ENCODE data around the gene CSF2. TPM values are rescaled to one million over a fixed set of nuclear protein-coding genes. Genes with fewer than 3 reads are reported as not detected.

Gene CSF2
- total and polyA plus RNA-seq, 2 of the 4 experiments (the other 2 are of a cell fraction) = 0.31 TPM; not detected in 1

GRCh38 chr5:132083071-132083678, 9.6 kb downstream of the CSF2 start:
- Histone ChIP-seq H4K5ac (ENCODE audit: low read depth, low read length) (no peak overlapping the region), H3K56ac (ENCODE audit: extremely low read depth, insufficient read depth, low read length) (no peak overlapping the region), H3K9me1 (ENCODE audit: insufficient read depth, low read length) (peaks cover 24% of the 10 kb centered on the region), H2BK5ac (ENCODE audit: low read depth, low read length, poor library complexity, severe bottlenecking) (no peak overlapping the region), H2BK120ac (ENCODE audit: low read depth, low read length) (no peak overlapping the region), H3K4me3 (ENCODE audit: insufficient read depth, low read depth, low read length) (no peak overlapping the region), H2AFZ (replicated peaks; ENCODE audit: low read length, poor library complexity) (peak overlapping the region; percentile 47), H3K4ac (ENCODE audit: low read depth, low read length) (no peak overlapping the region), H3K23ac (ENCODE audit: low read depth, low read length) (no peak overlapping the region), H2BK20ac (ENCODE audit: low read depth, low read length) (no peak overlapping the region), H2AK5ac (ENCODE audit: low read depth, low read length) (no peak overlapping the region), H3K27me3 (ENCODE audit: control insufficient read depth, insufficient read depth, low read length) (no peaks in the 10 kb centered on the region), H3K4me2 (ENCODE audit: low read depth, low read length) (no peak overlapping the region), H4K20me1 (ENCODE audit: insufficient read depth, low read length) (no peaks in the 10 kb centered on the region), H3K36me3 (ENCODE audit: control insufficient read depth, insufficient read depth, low read length) (no peaks in the 10 kb centered on the region), H3K4me1 (ENCODE audit: control insufficient read depth, insufficient read depth, low read length) (peaks cover 19% of the 10 kb centered on the region), H2AK9ac (replicated peaks; ENCODE audit: low read depth, low read length, poor library complexity) (no peak overlapping the region), H4K91ac (ENCODE audit: insufficient read depth, low read depth, low read length) (no peak overlapping the region), H2BK15ac (ENCODE audit: low read depth, low read length) (no peak overlapping the region), H4K8ac (ENCODE audit: low read depth in 2 of 2, low read length in 2 of 2) (no peak overlapping the region), H3K9ac (ENCODE audit: low read depth, low read length) (no peak overlapping the region), H3K79me1 (ENCODE audit: low read depth in 1 of 2, low read length in 2 of 2) (no peaks in the 10 kb centered on the region), H3K18ac (ENCODE audit: low read depth, low read length) (no peak overlapping the region), H3K27ac (ENCODE audit: insufficient read depth, low read length) (no peak overlapping the region), H3K14ac (replicated peaks; ENCODE audit: low read depth, low read length) (no peak overlapping the region), H3K9me3 (ENCODE audit: control insufficient read depth, insufficient read depth, low read length) (no peaks in the 10 kb centered on the region)
- dilution Hi-C loops (cut with HindIII; ENCODE audit: low sequenced_read_pairs, unreplicated experiment) = no loop called here
- no TSS peak for BruUV-seq (replicated peaks)
- ChIA-PET POLR2A (ENCODE audit: unreplicated experiment) (no interaction called here), CTCF (no interaction called here)
- intact Hi-C loops (cut with micrococcal nuclease) = no loop called here
- DNase-seq (no peak), ATAC-seq (ENCODE audit: low read depth) (no peak)
- 80% methylated on average over 1 of the region's 4 CpGs; no CpG with 5 or more reads in 1 of the 2 experiments for WGBS, 2 experiments (ENCODE audit: extremely low coverage in 2 of 2, insufficient read length in 1 of 2)
- in situ Hi-C loops (cut with MboI; ENCODE audit: low sequenced_read_pairs) = loop anchor here (25.0 kb wide), 1 partner anchor 404 kb away; the partner anchor contains the start of gene IRF1
- TF ChIP-seq USF2 (IDR thresholded peaks at IDR 0.05; ENCODE audit: low read depth, low read length) (no peak), RFX5 (IDR thresholded peaks at IDR 0.05; ENCODE audit: low read depth, low read length) (no peak), RAD21 (IDR thresholded peaks at IDR 0.05; ENCODE audit: low read length) (no peak), ELK1 (IDR thresholded peaks at IDR 0.05; ENCODE audit: borderline replicate concordance, low read depth, low read length) (no peak), CEBPB (IDR thresholded peaks at IDR 0.05; ENCODE audit: low read depth, low read length) (no peak), CTCF (conservative IDR thresholded peaks at IDR 0.05; ENCODE audit: low read depth, low read length) (no peak)
